IPS-NIHi11 (cell line): ENCODE results near the gene GPR143.
"Not testable (repeated sequence)": the region's sequence is repeated elsewhere in the genome, so short reads cannot be mapped to it uniquely, and the experiment has no call there.

ENCODE experiments used
- DNase-seq: peaks from one replicate; pipeline ENCODE4 v3.0.0; 2012; ENCODE audit warnings: mixed read lengths, low spot score

The GPR143 gene

GRCh38 chrX:9768321-9768839 lies 2.7 kb upstream of the GPR143 start:
- DNase-seq, result not testable (repeated sequence)

GRCh38 chrX:9767375-9767774 lies 1.7 kb upstream of the GPR143 start:
- no peak for DNase-seq

GRCh38 chrX:9765072-9765736 lies 443 bp downstream of the GPR143 start:
- peak; percentile 59 for DNase-seq

GRCh38 chrX:9759337-9759736 lies 6.3 kb downstream of the GPR143 start:
- DNase-seq, result no peak

GRCh38 chrX:9758021-9758638 lies 7.5 kb downstream of the GPR143 start:
- no peak for DNase-seq

GRCh38 chrX:9757366-9757765 lies 8.3 kb downstream of the GPR143 start:
- no peak for DNase-seq

- no peak for DNase-seq
These were observed 16.4 kb downstream of the GPR143 start for GRCh38 chrX:9749146-9749692.

GRCh38 chrX:9747644-9748043 lies 18.0 kb downstream of the GPR143 start:
- no peak for DNase-seq

GRCh38 chrX:9746148-9746888 lies 19.3 kb downstream of the GPR143 start:
- no peak for DNase-seq

GRCh38 chrX:9745417-9746115 lies 20.1 kb downstream of the GPR143 start:
- no peak for DNase-seq

GRCh38 chrX:9739130-9739529 lies 26.5 kb downstream of the GPR143 start:
- no peak for DNase-seq

GRCh38 chrX:9738151-9738550 lies 27.5 kb downstream of the GPR143 start:
- no peak for DNase-seq

- no peak for DNase-seq
These were observed 28.3 kb downstream of the GPR143 start for GRCh38 chrX:9737363-9737762.

GRCh38 chrX:9730752-9731151 lies 34.9 kb downstream of the GPR143 start:
- DNase-seq, result no peak

- no peak for DNase-seq
These were observed 35.6 kb downstream of the GPR143 start for GRCh38 chrX:9730078-9730477.

GRCh38 chrX:9729171-9729885 lies 36.3 kb downstream of the GPR143 start:
- no peak for DNase-seq

GRCh38 chrX:9728261-9728660 lies 37.4 kb downstream of the GPR143 start:
- DNase-seq, result no peak

- DNase-seq, result no peak
These were observed 40.9 kb downstream of the GPR143 start for GRCh38 chrX:9724711-9725110.

- no peak for DNase-seq
These were observed 48.3 kb downstream of the GPR143 start for GRCh38 chrX:9717376-9717775.

GRCh38 chrX:9710332-9710731 lies 55.3 kb downstream of the GPR143 start:
- no peak for DNase-seq

- DNase-seq, result peak; percentile 74
These were observed 56.6 kb downstream of the GPR143 start for GRCh38 chrX:9708923-9709553.
